ENCODE data around the gene EXOC2.

DNA sequence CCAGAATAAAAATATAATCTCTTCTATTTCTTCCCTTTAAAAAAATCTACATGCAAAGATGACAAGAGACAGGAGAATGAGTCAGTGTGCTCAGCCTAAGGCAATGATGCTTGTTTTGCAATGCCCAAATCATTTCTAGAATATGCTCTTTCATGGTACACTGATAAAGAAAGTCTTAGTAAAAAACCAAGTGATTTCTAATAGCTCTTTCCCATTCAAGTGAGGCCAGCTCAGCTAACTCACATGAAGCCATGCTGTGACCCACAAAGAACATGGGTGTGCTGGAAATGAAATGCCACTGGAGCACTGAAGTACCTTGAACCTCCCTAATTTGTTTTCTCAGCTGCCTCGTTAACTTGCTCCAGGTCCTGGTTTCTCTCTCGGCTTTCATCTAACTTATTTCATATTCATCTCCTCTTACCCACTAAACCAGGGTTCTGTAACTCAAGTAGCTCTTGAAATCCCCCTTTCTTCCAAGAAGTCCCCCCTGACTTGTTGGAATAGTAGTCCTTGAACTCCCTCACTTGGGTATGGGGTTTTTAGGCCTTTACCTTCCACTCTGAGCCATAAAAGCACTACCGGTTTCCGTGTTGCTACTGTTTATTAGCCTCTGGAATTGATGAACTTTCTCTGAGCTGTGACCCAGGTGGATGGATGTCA is 208.7 kb downstream of the EXOC2 start:
- TF ChIP-seq FOXP2 (optimal IDR thresholded peaks at IDR 0.05; ENCODE audit: borderline replicate concordance, extremely low read depth, extremely low read length, insufficient read depth) (no peak), SIN3A (IDR thresholded peaks at IDR 0.05; ENCODE audit: borderline replicate concordance, insufficient read depth, low read length) (no peak), TAF1 (IDR thresholded peaks at IDR 0.05; ENCODE audit: borderline replicate concordance, insufficient read depth, low read length) (no peak), POLR2AphosphoS5 (IDR thresholded peaks at IDR 0.05; ENCODE audit: low read depth, low read length) (no peak)
